Measurements from ENCODE around the gene TGFA. TPM values are rescaled to one million over a fixed set of nuclear protein-coding genes. Genes with fewer than 3 reads are reported as not detected.

The TGFA gene
- total and polyA plus RNA-seq, 2 experiments from 2014 or later: 2.6 to 5.6 TPM

DNA sequence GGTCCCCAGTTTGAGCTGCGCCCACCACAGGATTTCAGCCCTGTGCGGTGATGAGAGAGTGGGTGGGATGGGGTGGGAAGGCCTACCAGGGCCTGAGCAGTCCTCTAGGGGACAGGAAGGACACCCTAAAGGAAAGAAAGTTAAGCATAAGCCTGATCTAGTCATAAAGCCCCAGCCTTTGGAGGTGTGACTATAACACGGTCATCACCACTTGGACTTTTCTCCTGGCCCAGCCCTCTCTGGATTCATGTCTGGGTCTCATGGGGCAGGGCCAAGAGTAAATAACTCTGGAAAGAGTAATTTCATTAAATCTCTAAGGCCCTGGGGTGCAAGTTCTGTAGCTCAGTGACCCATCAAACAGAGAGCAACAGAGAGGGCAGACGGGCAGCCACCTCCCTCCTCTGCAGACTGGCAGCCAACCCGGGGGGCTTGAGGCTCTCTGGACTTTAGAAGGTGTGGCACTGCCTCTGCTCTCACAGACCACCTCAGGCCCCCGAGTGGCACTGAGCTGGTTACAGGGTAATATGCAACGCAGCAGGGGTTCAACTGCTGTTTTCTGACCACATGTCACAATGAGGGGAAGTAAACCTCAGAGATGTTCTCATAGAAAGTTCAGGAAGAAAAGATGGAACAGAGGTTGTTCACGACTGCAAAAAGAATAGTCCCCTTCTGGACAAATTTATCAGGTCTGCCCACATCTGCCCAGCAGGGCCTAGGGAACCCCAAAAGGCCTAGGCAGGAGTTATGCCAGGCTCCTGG lies 41.5 kb downstream of the TGFA start:
- no peaks in the 10 kb centered on the region for H3K9me3 ChIP-seq (ENCODE audit: low read depth)
- peak; percentile 30 for DNase-seq (ENCODE audit: low spot score)
- H3K4me1 ChIP-seq (ENCODE audit: insufficient read depth): peaks cover 13% of the 10 kb centered on the region
- no peaks in the 10 kb centered on the region for H3K9me2 ChIP-seq (replicated peaks; ENCODE audit: insufficient read depth)
- no peaks in the 10 kb centered on the region for H3K79me2 ChIP-seq
- H3K4me2 ChIP-seq: no peak overlapping the region
- H3K4me3 ChIP-seq: no peak overlapping the region
- no peak overlapping the region for H2AFZ ChIP-seq
- H3K27me3 ChIP-seq: no peaks in the 10 kb centered on the region
- WGBS (ENCODE audit: low lambda C conversion rate, missing lambda C conversion rate): 94% methylated on average over 8 of the region's 8 CpGs
- no peak overlapping the region for H3K27ac ChIP-seq
- no peaks in the 10 kb centered on the region for H4K20me1 ChIP-seq (ENCODE audit: insufficient read depth, poor library complexity, severe bottlenecking)
- no peaks in the 10 kb centered on the region for H3K36me3 ChIP-seq (replicated peaks; ENCODE audit: insufficient read depth, low read depth)
- TF ChIP-seq EZH2 (IDR thresholded peaks at IDR 0.05; ENCODE audit: borderline replicate concordance) (no peak), EZH2phosphoT487 (IDR thresholded peaks at IDR 0.05; ENCODE audit: low read depth, severe bottlenecking, unreplicated experiment) (no peak)
- TF ChIP-seq, protein P1, sequence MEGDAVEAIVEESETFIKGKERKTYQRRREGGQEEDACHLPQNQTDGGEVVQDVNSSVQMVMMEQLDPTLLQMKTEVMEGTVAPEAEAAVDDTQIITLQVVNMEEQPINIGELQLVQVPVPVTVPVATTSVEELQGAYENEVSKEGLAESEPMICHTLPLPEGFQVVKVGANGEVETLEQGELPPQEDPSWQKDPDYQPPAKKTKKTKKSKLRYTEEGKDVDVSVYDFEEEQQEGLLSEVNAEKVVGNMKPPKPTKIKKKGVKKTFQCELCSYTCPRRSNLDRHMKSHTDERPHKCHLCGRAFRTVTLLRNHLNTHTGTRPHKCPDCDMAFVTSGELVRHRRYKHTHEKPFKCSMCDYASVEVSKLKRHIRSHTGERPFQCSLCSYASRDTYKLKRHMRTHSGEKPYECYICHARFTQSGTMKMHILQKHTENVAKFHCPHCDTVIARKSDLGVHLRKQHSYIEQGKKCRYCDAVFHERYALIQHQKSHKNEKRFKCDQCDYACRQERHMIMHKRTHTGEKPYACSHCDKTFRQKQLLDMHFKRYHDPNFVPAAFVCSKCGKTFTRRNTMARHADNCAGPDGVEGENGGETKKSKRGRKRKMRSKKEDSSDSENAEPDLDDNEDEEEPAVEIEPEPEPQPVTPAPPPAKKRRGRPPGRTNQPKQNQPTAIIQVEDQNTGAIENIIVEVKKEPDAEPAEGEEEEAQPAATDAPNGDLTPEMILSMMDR (IDR thresholded peaks at IDR 0.05; ENCODE audit: poor library complexity): no peak

- no peaks in the 10 kb centered on the region for H4K20me1 ChIP-seq (ENCODE audit: insufficient read depth, poor library complexity, severe bottlenecking)
- 100% methylated on average over 1 of the region's 1 CpG for WGBS (ENCODE audit: low lambda C conversion rate, missing lambda C conversion rate)
- H3K4me1 ChIP-seq (ENCODE audit: insufficient read depth): peaks cover 5% of the 10 kb centered on the region
- H3K4me3 ChIP-seq: no peak overlapping the region
- no peaks in the 10 kb centered on the region for H3K27me3 ChIP-seq
- DNase-seq (ENCODE audit: low spot score): no peak
- no peaks in the 10 kb centered on the region for H3K9me3 ChIP-seq (ENCODE audit: low read depth)
- no peak for TF ChIP-seq EZH2 (IDR thresholded peaks at IDR 0.05; ENCODE audit: borderline replicate concordance)
- TF ChIP-seq, protein P1 (IDR thresholded peaks at IDR 0.05; ENCODE audit: poor library complexity): no peak
- no peak for TF ChIP-seq EZH2phosphoT487 (IDR thresholded peaks at IDR 0.05; ENCODE audit: low read depth, severe bottlenecking, unreplicated experiment)
- H3K9me2 ChIP-seq (replicated peaks; ENCODE audit: insufficient read depth): no peaks in the 10 kb centered on the region
- H3K4me2 ChIP-seq: no peak overlapping the region
- H3K27ac ChIP-seq: no peak overlapping the region
- no peaks in the 10 kb centered on the region for H3K79me2 ChIP-seq
- no peak overlapping the region for H2AFZ ChIP-seq
- no peaks in the 10 kb centered on the region for H3K36me3 ChIP-seq (replicated peaks; ENCODE audit: insufficient read depth, low read depth)
These were observed 43.3 kb downstream of the TGFA start for GRCh38 chr2:70510313-70510712.

GRCh38 chr2:70509565-70509964 lies 44.1 kb downstream of the TGFA start:
- Histone ChIP-seq H3K4me2 (no peak overlapping the region), H4K20me1 (ENCODE audit: insufficient read depth, poor library complexity, severe bottlenecking) (no peaks in the 10 kb centered on the region), H3K79me2 (no peaks in the 10 kb centered on the region), H3K27ac (no peak overlapping the region), H3K27me3 (no peaks in the 10 kb centered on the region), H3K9me2 (replicated peaks; ENCODE audit: insufficient read depth) (no peaks in the 10 kb centered on the region), H2AFZ (no peak overlapping the region), H3K9me3 (ENCODE audit: low read depth) (no peaks in the 10 kb centered on the region), H3K4me1 (ENCODE audit: insufficient read depth) (no peaks in the 10 kb centered on the region), H3K4me3 (no peak overlapping the region), H3K36me3 (replicated peaks; ENCODE audit: insufficient read depth, low read depth) (no peaks in the 10 kb centered on the region)
- no peak for DNase-seq (ENCODE audit: low spot score)
- TF ChIP-seq, protein P1 (IDR thresholded peaks at IDR 0.05; ENCODE audit: poor library complexity): no peak
- no peak for TF ChIP-seq EZH2phosphoT487 (IDR thresholded peaks at IDR 0.05; ENCODE audit: low read depth, severe bottlenecking, unreplicated experiment)
- no peak for TF ChIP-seq EZH2 (IDR thresholded peaks at IDR 0.05; ENCODE audit: borderline replicate concordance)
- 58% methylated on average over 3 of the region's 3 CpGs for WGBS (ENCODE audit: low lambda C conversion rate, missing lambda C conversion rate)

Measured in hepatocyte (in vitro differentiated cells).